ENCODE data around the gene MON1B. TPM values are rescaled to one million over a fixed set of nuclear protein-coding genes. Genes with fewer than 3 reads are reported as not detected.

Gene MON1B
- total RNA-seq, 120 experiments from 2014 or later: 37.4 to 82.2 (median 54.8) TPM

Other genes with a start within 250 kb of the MON1B start
- 10 to 100 TPM in 1 of 120 experiments, 1 to 10 TPM in 84, under 1 TPM in 6, not detected in 29; 0.76 to 18.2 (median 2.3) TPM for gene SYCE1L, start 8.2 kb downstream of the MON1B start, total RNA-seq
- gene ADAMTS18, start 243.8 kb downstream of the MON1B start, total RNA-seq: 10 to 100 TPM in 20 of 120 experiments, 1 to 10 TPM in 59, under 1 TPM in 27, not detected in 14; 0.09 to 50.7 (median 3.7) TPM